GM19023 (cell line): ENCODE data around the gene TAP2.

Experiments used
- ATAC-seq: cut with Tn5 transposase; IDR thresholded peaks from one replicate; pipeline ENCODE4 v1.9.1; 2021; ENCODE audit warnings: mild to moderate bottlenecking, moderate library complexity; ENCODE audit not compliant: unreplicated experiment

TAP2 gene

DNA sequence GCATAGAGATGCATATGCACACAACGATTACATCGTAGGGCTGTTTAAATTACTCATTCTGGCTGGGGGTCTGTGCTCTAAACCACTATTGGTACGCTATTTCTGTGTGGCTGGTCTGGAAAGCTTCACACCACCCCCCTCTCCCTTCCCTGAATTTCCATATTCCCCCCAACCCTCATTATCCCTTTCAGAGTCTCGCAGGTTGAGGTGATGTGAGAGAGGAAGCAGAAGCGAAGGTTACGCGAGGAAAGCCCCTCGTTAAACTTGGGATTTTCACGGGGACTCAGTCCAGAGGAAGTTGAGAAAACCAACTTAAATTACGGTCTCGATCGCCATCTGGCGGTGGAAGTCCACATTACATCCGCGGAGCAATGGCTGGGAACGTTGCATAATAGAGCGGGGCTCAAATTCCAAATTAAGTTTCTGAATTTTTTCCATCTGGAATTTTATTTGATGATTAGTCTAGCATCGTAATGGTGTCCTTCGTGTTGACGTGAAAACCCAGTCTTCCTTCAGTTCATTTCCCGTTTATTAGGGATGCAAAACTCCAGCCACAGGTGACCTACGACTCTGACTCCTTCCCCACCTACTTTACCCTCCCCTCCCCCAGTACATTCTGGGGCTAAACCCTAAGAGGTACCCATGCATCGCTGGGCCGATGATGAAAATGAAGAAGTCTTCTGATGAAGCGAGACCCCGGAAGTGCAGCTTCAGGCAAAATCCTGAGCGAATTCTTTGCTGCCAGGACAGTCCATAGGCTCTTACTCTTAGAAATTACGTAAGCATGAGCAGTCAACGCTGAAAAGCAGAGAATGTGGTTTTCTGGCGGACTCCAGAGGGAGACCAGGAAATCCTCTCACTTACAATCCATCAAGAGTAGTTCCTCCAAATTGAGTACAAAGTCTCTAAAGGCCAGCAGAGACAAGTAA is 41.4 kb downstream of the TAP2 start:
- ATAC-seq: peak; percentile 58

DNA sequence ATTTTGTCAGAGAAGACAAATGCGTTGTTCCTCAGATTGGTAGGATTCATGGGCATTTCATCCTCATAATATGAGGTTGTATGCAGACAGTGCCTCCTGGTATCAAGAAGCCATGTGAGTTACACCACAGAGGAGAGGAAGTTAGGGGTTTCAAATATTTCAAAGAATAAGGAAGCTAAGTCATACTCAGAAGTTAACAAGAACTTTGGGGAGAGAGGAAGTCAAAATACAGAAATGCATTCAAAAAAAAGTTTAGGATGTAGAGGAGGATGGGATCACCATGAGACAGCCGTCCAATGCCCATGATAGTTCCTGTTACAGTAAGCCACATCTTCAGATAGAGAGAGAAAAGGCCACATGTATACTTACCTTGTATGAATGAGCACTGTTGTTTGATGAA is 44.0 kb downstream of the TAP2 start:
- no peak for ATAC-seq

DNA sequence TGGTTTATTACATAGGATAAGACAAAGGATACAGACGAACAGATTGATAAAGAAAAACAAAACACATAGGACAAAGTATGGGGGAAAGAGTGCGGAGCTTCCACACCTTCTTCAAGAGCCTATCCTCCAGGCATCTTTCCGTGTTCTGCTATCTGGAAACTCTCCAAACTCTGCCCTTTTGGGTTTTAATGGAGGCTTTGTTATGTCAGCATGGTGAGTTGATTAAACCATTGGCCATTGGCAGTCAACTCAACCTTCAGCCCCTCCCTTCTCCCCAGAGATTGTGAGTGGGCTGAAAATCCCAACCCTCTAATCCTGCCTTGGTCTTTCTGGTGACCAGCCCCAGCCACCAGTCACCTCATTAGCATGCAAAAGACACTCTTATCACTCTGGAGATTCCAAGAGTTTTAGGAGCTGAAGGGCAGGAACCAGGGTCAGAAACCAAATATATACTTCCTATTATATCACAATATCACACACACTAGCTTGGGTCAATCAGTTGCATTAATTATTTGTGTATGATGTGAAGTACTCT is 45.6 kb downstream of the TAP2 start:
- no peak for ATAC-seq

GRCh38 chr6:32790306-32790705 is 48.2 kb downstream of the TAP2 start:
- no peak for ATAC-seq
